Stomach (tissue), 4 donors: Measurements from ENCODE around the gene GSG1L.

Experiments used
- POLR2A ChIP-seq, 4 donors: fragments of 450-650 bp; IDR thresholded peaks; one replicate each; pipeline ENCODE4 v1.6.1; 2016; ENCODE audit warnings: antibody characterized with exemption in 4 of 4, control low read depth in 2 of 4, mild to moderate bottlenecking in 1 of 4, moderate library complexity in 1 of 4
- POLR2AphosphoS5 ChIP-seq, 3 donors: sonication (generic); formaldehyde crosslinking; IDR thresholded peaks; one replicate each; pipeline ENCODE4 v1.6.1; 2016; ENCODE audit warnings: antibody characterized with exemption in 3 of 3
- TF ChIP-seq, protein P1 (sequence below), 7 experiments: fragments of 450-650 bp in 4 of 7; fragments of 200-600 bp in 3 of 7; sonication (generic) in 3 of 7; IDR thresholded peaks; one replicate each; pipeline ENCODE4 v1.5.1; 2016 to 2019; ENCODE audit warnings: antibody characterized with exemption in 7 of 7, control low read depth in 2 of 7, mild to moderate bottlenecking in 1 of 7

DNA sequence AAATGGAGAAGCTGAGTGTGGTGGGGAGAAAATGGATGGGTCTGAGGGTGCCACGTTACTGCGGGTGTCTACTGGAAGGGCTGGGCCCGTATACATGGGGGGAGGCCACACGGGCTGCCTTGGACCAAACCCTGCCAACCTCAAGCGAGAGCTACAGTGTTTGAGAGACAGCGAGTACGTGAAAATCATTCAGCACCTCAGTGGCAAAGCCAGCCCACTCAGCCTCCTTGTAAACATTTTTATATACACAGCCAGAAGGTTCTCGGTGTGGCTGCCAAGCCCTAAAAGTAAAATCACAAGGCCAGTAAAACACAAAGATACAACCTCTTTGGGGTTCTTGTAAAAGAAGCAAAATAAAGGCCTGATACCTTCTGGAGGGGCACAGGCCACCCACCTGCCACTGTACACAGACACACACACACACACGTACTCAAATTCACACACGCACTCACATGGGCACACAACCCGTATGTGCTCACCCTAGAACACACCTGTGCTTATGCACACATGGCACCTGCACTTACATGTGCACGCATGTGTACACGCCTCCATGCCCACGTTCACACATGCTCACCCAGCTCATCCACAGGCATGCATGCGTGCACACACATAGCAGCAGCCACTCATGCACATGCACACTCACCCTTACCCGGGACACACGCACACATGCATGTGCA, 102.8 kb downstream of the GSG1L start:
- no peak for TF ChIP-seq POLR2AphosphoS5 (IDR thresholded peaks at IDR 0.05)
- TF ChIP-seq, protein P1, sequence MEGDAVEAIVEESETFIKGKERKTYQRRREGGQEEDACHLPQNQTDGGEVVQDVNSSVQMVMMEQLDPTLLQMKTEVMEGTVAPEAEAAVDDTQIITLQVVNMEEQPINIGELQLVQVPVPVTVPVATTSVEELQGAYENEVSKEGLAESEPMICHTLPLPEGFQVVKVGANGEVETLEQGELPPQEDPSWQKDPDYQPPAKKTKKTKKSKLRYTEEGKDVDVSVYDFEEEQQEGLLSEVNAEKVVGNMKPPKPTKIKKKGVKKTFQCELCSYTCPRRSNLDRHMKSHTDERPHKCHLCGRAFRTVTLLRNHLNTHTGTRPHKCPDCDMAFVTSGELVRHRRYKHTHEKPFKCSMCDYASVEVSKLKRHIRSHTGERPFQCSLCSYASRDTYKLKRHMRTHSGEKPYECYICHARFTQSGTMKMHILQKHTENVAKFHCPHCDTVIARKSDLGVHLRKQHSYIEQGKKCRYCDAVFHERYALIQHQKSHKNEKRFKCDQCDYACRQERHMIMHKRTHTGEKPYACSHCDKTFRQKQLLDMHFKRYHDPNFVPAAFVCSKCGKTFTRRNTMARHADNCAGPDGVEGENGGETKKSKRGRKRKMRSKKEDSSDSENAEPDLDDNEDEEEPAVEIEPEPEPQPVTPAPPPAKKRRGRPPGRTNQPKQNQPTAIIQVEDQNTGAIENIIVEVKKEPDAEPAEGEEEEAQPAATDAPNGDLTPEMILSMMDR (IDR thresholded peaks at IDR 0.05): no peak
- TF ChIP-seq POLR2A (IDR thresholded peaks at IDR 0.05): no peak
